Neural progenitor cell (in vitro differentiated cells): ENCODE results near the gene CEP95. TPM values are rescaled to one million over a fixed set of nuclear protein-coding genes. Genes with fewer than 3 reads are reported as not detected.

ENCODE experiments used
- DNase-seq: peaks from one replicate; pipeline ENCODE4 v3.0.0-alpha.2; 2016; ENCODE audit warnings: low spot score
- H2AFZ ChIP-seq: fragments of 200-600 bp; sonication (generic); replicated peaks from 2 replicates; pipeline ENCODE4 v1.6.1; 2016; ENCODE audit warnings: antibody characterized with exemption
- H3F3A ChIP-seq: fragments of 200-600 bp; sonication (generic); 2 replicates; pipeline ENCODE4 v1.6.1; 2016; ENCODE audit warnings: antibody characterized with exemption, low read depth
- H3K27ac ChIP-seq: fragments of 200-600 bp; sonication (generic); 2 replicates; pipeline ENCODE4 v1.5.1; 2016; ENCODE audit warnings: mild to moderate bottlenecking
- H3K27me3 ChIP-seq: fragments of 200-600 bp; sonication (generic); 2 replicates; pipeline ENCODE4 v1.6.1; 2016; ENCODE audit warnings: mild to moderate bottlenecking, moderate library complexity
- H3K36me3 ChIP-seq: fragments of 200-600 bp; sonication (generic); 2 replicates; pipeline ENCODE4 v1.5.1; 2016
- H3K4me1 ChIP-seq: fragments of 200-600 bp; sonication (generic); 2 replicates; pipeline ENCODE4 v1.6.1; 2016; ENCODE audit warnings: mixed run types
- H3K4me2 ChIP-seq: fragments of 200-600 bp; sonication (generic); 2 replicates; pipeline ENCODE4 v1.6.1; 2016
- H3K4me3 ChIP-seq: fragments of 200-600 bp; sonication (generic); 2 replicates; pipeline ENCODE4 v1.5.1; 2016
- H3K79me2 ChIP-seq: fragments of 200-600 bp; sonication (generic); 2 replicates; pipeline ENCODE4 v1.6.1; 2016; ENCODE audit warnings: low read depth
- H3K9ac ChIP-seq: fragments of 200-600 bp; sonication (generic); 2 replicates; pipeline ENCODE4 v1.6.1; 2016
- H3K9me3 ChIP-seq: fragments of 200-600 bp; sonication (generic); 2 replicates; pipeline ENCODE4 v1.5.1; 2016; ENCODE audit warnings: low read depth
- H4K20me1 ChIP-seq: fragments of 200-600 bp; sonication (generic); 2 replicates; pipeline ENCODE4 v1.6.1; 2016; ENCODE audit warnings: low read depth
- H3K27ac Mint-ChIP-seq: 3 replicates; pipeline ENCODE4 v1.8.0; 2021; ENCODE audit warnings: mixed read lengths
- H3K27me3 Mint-ChIP-seq: 2 replicates; pipeline ENCODE4 v1.8.0; 2022; ENCODE audit warnings: low read depth, mild to moderate bottlenecking, inconsistent platforms, moderate library complexity, mixed read lengths; ENCODE audit not compliant: insufficient read depth
- H3K36me3 Mint-ChIP-seq: 3 replicates; pipeline ENCODE4 v1.8.0; 2021; ENCODE audit warnings: mixed read lengths
- H3K4me1 Mint-ChIP-seq: 3 replicates; pipeline ENCODE4 v1.8.0; 2021; ENCODE audit warnings: mixed read lengths
- H3K4me3 Mint-ChIP-seq: 3 replicates; pipeline ENCODE4 v1.8.0; 2021; ENCODE audit warnings: mild to moderate bottlenecking, moderate library complexity, mixed read lengths
- H3K9me3 Mint-ChIP-seq: 3 replicates; pipeline ENCODE4 v1.8.0; 2020; ENCODE audit warnings: mixed read lengths
- CTCF ChIP-seq: fragments of 200-600 bp; sonication (generic); IDR thresholded peaks from 2 replicates; pipeline ENCODE4 v1.5.1; 2017; ENCODE audit warnings: antibody characterized with exemption, mild to moderate bottlenecking
- EZH2 ChIP-seq: fragments of 200-600 bp; sonication (generic); IDR thresholded peaks from 2 replicates; pipeline ENCODE4 v1.6.1; 2017; ENCODE audit warnings: antibody characterized with exemption, mild to moderate bottlenecking, moderate library complexity
- EZH2phosphoT487 ChIP-seq: fragments of 200-600 bp; sonication (generic); IDR thresholded peaks from 2 replicates; pipeline ENCODE4 v1.6.1; 2017; ENCODE audit warnings: antibody characterized with exemption
- total RNA-seq: library from RNA; depleted of rRNA; stranded (reverse); fragments of >200 nt; gene quantifications from 2 replicates; pipeline ENCODE4 v1.2.3, GENCODE V29; 2015; ENCODE audit warnings: low replicate concordance

Gene CEP95
- total RNA-seq, 1 donor from 2014 or later: 76.9 TPM

DNA sequence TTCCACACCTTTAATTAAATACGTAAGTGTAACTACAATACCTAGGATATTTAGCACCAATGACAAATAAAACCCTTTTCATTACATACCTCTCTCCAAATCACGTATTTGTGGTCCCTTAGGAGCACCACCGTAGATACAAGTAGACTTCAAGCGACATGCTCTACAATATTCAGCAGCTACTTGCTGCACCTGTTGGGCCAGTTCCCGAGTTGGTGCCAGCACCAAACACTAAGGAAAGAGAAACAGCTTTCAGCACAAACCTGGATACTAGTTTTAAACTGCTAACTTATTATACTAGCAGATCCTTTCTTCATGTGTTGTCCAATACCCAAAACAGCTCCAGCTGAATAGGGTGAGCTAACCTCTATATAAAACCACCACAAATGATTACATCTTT, 3.4 kb upstream of the CEP95 start:
- Histone ChIP-seq H2AFZ (no peak overlapping the region), H3K9me3 (no peaks in the 10 kb centered on the region), H3K79me2 (peaks cover 86% of the 10 kb centered on the region), H3K4me3 (no peak overlapping the region), H3K36me3 (peaks cover 59% of the 10 kb centered on the region), H3F3A (peaks cover 82% of the 10 kb centered on the region), H3K4me2 (peak overlapping the region; percentile 96), H3K27me3 (no peaks in the 10 kb centered on the region), H3K9ac (no peak overlapping the region), H3K4me1 (peaks cover 24% of the 10 kb centered on the region), H3K27ac (no peak overlapping the region), H4K20me1 (peaks cover 78% of the 10 kb centered on the region)
- peaks cover 50% of the 10 kb centered on the region for H3K36me3 Mint-ChIP-seq
- peaks cover 15% of the 10 kb centered on the region for H3K27me3 Mint-ChIP-seq
- H3K4me1 Mint-ChIP-seq: peaks cover 37% of the 10 kb centered on the region
- no peaks in the 10 kb centered on the region for H3K9me3 Mint-ChIP-seq
- no peak for DNase-seq
- H3K27ac Mint-ChIP-seq: no peak overlapping the region
- H3K4me3 Mint-ChIP-seq: peak overlapping the region; percentile 12
- TF ChIP-seq EZH2phosphoT487: no peak
- no peak for TF ChIP-seq EZH2
- TF ChIP-seq CTCF: no peak

- H4K20me1 ChIP-seq: peaks cover 78% of the 10 kb centered on the region
- H3K36me3 Mint-ChIP-seq: peaks cover 50% of the 10 kb centered on the region
- H3K36me3 ChIP-seq: peaks cover 59% of the 10 kb centered on the region
Observed at GRCh38 chr17:64503821-64504768, 2.7 kb upstream of the CEP95 start.

DNA sequence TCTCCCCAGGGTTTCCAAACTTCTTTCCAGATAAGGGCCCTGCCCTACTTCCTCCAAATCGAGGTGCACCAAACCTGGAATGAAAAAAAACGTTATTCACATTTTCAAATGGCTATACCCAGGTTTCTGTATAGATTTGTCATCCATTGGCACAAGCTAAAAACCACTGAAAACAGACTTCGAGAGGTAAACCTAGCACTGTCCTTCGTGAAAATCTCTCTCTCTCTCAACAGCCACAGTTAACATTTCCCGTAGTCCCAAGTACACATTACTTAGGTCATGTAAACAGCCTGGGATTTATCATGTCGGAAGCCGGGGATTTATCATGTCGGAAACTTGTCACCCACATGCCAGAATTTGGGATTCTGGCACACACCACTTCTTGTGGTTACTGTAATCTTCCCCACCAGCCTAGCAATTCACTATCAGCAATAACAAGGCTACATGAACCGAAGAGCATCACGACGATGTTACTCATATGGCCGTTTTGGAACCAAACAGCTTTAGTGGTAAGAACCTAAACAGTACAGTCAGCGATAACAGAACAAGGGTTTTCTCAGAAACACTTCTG, 1.9 kb upstream of the CEP95 start:
- H3K27ac ChIP-seq: peak overlapping the region; percentile 39

More at GRCh38 chr17:64503821-64504768, 2.7 kb upstream of the CEP95 start:
- Histone ChIP-seq H3K9me3 (no peaks in the 10 kb centered on the region), H3K79me2 (peaks cover 93% of the 10 kb centered on the region), H3K4me2 (peak overlapping the region; percentile 96), H2AFZ (no peak overlapping the region), H3K27me3 (no peaks in the 10 kb centered on the region), H3K4me1 (peaks cover 26% of the 10 kb centered on the region), H3K27ac (no peak overlapping the region), H3K4me3 (peak overlapping the region; percentile 93), H3K9ac (peak overlapping the region; percentile 100), H3F3A (peaks cover 75% of the 10 kb centered on the region)
- TF ChIP-seq EZH2phosphoT487: no peak
- no peak for TF ChIP-seq CTCF
- no peak for TF ChIP-seq EZH2
- peak overlapping the region; percentile 100 for H3K4me3 Mint-ChIP-seq
- peaks cover 12% of the 10 kb centered on the region for H3K27me3 Mint-ChIP-seq
- DNase-seq: no peak
- H3K27ac Mint-ChIP-seq: no peak overlapping the region
- no peaks in the 10 kb centered on the region for H3K9me3 Mint-ChIP-seq
- H3K4me1 Mint-ChIP-seq: peaks cover 37% of the 10 kb centered on the region

More for the DNA sequence above, 1.9 kb upstream of the CEP95 start:
- peaks cover 67% of the 10 kb centered on the region for H3F3A ChIP-seq
- H4K20me1 ChIP-seq: peaks cover 76% of the 10 kb centered on the region
- H3K27ac Mint-ChIP-seq: peak overlapping the region; percentile 95
- peaks cover 12% of the 10 kb centered on the region for H3K27me3 Mint-ChIP-seq
- H3K9me3 ChIP-seq: no peaks in the 10 kb centered on the region
- TF ChIP-seq EZH2: no peak
- no peak for TF ChIP-seq EZH2phosphoT487
- no peak for TF ChIP-seq CTCF
- peak overlapping the region; percentile 100 for H3K9ac ChIP-seq
- peaks cover 94% of the 10 kb centered on the region for H3K79me2 ChIP-seq
- H3K4me3 Mint-ChIP-seq: peak overlapping the region; percentile 100
- H3K4me3 ChIP-seq: peak overlapping the region; percentile 93
- H3K36me3 ChIP-seq: peaks cover 52% of the 10 kb centered on the region
- H3K4me1 ChIP-seq: peaks cover 20% of the 10 kb centered on the region
- peaks cover 38% of the 10 kb centered on the region for H3K4me1 Mint-ChIP-seq
- no peaks in the 10 kb centered on the region for H3K9me3 Mint-ChIP-seq
- DNase-seq: no peak
- H3K4me2 ChIP-seq: peak overlapping the region; percentile 96
- no peaks in the 10 kb centered on the region for H3K27me3 ChIP-seq
- H2AFZ ChIP-seq: no peak overlapping the region
- peaks cover 46% of the 10 kb centered on the region for H3K36me3 Mint-ChIP-seq
